ENCODE measurements around the gene LRRN2. TPM values are rescaled to one million over a fixed set of nuclear protein-coding genes. Genes with fewer than 3 reads are reported as not detected.

Gene LRRN2
- total RNA-seq, 1 experiment from 2014 or later: 2.0 TPM

- in situ Hi-C loops (cut with HindIII; ENCODE audit: low pct_unique_long_range_greater_than_20kb, low sequenced_read_pairs): no loop called here
- CTCF ChIA-PET: no interaction called here
- no peak overlapping the region for H3K27ac ChIP-seq (ENCODE audit: low read length)
- H3K27me3 ChIP-seq (ENCODE audit: control insufficient read depth, insufficient read depth, low read length): no peaks in the 10 kb centered on the region
- BruUV-seq (replicated peaks): no TSS peak
- H3K4me3 ChIP-seq (ENCODE audit: low read depth in 2 of 2, low read length in 2 of 2): no peak overlapping the region
- no peaks in the 10 kb centered on the region for H3K9me3 ChIP-seq (ENCODE audit: control insufficient read depth, insufficient read depth, low read depth, low read length)
- DNase-seq (ENCODE audit: low read depth, low spot score): no peak
- H3K4me1 ChIP-seq (ENCODE audit: control insufficient read depth, insufficient read depth, low read length): no peaks in the 10 kb centered on the region
- ATAC-seq: no peak
- no peak for TF ChIP-seq POLR2AphosphoS5 (IDR thresholded peaks at IDR 0.05; ENCODE audit: low read depth, low read length)
- TF ChIP-seq SIN3A (IDR thresholded peaks at IDR 0.05; ENCODE audit: borderline replicate concordance, insufficient read depth, low read depth, low read length): no peak
- TF ChIP-seq REST (IDR thresholded peaks at IDR 0.05; ENCODE audit: insufficient read depth in 1 of 2, low read depth in 2 of 2, low read length in 1 of 2): no peak
- TF ChIP-seq CTCF (IDR thresholded peaks at IDR 0.05): no peak
- no peak for TF ChIP-seq TCF7L2 (IDR thresholded peaks at IDR 0.05; ENCODE audit: low read depth, low read length)
- POLR2A ChIA-PET: no interaction called here
- no peaks in the 10 kb centered on the region for H3K36me3 ChIP-seq (ENCODE audit: control insufficient read depth, insufficient read depth, low read length)
- intact Hi-C loops (cut with micrococcal nuclease; ENCODE audit: unreplicated experiment): no loop called here
Measured at GRCh38 chr1:204660509-204660908, 25.0 kb downstream of the LRRN2 start.

- Histone ChIP-seq H3K27me3 (ENCODE audit: control insufficient read depth, insufficient read depth, low read length) (0 out of 2 replicates have a peak, but pooled peaks cover 2% of the 10 kb centered on the region), H3K9me3 (ENCODE audit: control insufficient read depth, insufficient read depth, low read depth, low read length) (no peaks in the 10 kb centered on the region), H3K27ac (ENCODE audit: low read length) (no peak overlapping the region), H3K4me1 (ENCODE audit: control insufficient read depth, insufficient read depth, low read length) (no peaks in the 10 kb centered on the region), H3K36me3 (ENCODE audit: control insufficient read depth, insufficient read depth, low read length) (no peaks in the 10 kb centered on the region), H3K4me3 (ENCODE audit: low read depth in 2 of 2, low read length in 2 of 2) (no peak overlapping the region)
- ATAC-seq (no peak), DNase-seq (ENCODE audit: low read depth, low spot score) (no peak)
- BruUV-seq (replicated peaks): no TSS peak
- TF ChIP-seq TCF7L2 (IDR thresholded peaks at IDR 0.05; ENCODE audit: low read depth, low read length): no peak
- no peak for TF ChIP-seq POLR2AphosphoS5 (IDR thresholded peaks at IDR 0.05; ENCODE audit: low read depth, low read length)
- TF ChIP-seq SIN3A (IDR thresholded peaks at IDR 0.05; ENCODE audit: borderline replicate concordance, insufficient read depth, low read depth, low read length): no peak
- TF ChIP-seq CTCF (IDR thresholded peaks at IDR 0.05): no peak
- TF ChIP-seq REST (IDR thresholded peaks at IDR 0.05; ENCODE audit: insufficient read depth in 1 of 2, low read depth in 2 of 2, low read length in 1 of 2): no peak
- ChIA-PET CTCF (no interaction called here), POLR2A (no interaction called here)
- in situ Hi-C loops (cut with HindIII; ENCODE audit: low pct_unique_long_range_greater_than_20kb, low sequenced_read_pairs) (no loop called here), intact Hi-C loops (cut with micrococcal nuclease; ENCODE audit: unreplicated experiment) (no loop called here)
Measured at GRCh38 chr1:204659056-204659455, 26.5 kb downstream of the LRRN2 start.
